ENCODE data around the gene SLC11A1. TPM values are rescaled to one million over a fixed set of nuclear protein-coding genes. Genes with fewer than 3 reads are reported as not detected.
A peak's percentile ranks its signal among the peaks of the same experiment; 100 is the strongest.

The SLC11A1 gene
- total RNA-seq, 4 donors from 2014 or later = 19.0 to 213 (median 52.9) TPM

DNA sequence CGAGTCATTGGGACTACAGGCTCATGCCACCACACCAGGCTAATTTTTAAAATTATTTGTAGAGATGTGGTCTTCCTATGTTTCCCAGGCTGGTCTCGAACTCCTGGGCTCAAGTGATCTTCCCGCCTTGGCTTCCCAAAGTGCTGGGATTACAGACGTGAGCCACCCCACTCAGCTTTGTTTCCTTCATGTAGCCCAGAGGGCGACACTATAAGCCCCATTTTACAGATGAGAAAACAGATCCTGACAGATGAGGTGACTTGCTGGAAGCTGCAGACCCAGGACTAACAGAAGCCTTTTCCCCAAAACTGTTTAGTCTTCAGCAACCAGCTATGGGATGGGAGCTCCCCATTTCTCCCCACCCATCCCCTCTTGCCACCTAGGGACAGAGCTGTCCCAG, 10.4 kb downstream of the SLC11A1 start:
- Histone ChIP-seq H3K36me3 (no peaks in the 10 kb centered on the region), H3K4me3 (no peak overlapping the region), H3K9me3 (no peaks in the 10 kb centered on the region), H3K27me3 (no peaks in the 10 kb centered on the region), H3K4me1 (peaks cover 0 to 24% (median 14%) of the 10 kb centered on the region in 4 donors), H3K27ac (no peak overlapping the region)
- no peak for TF ChIP-seq POLR2A (IDR thresholded peaks at IDR 0.05)
- no peak for TF ChIP-seq EP300 (IDR thresholded peaks at IDR 0.05)
- TF ChIP-seq, protein P1, sequence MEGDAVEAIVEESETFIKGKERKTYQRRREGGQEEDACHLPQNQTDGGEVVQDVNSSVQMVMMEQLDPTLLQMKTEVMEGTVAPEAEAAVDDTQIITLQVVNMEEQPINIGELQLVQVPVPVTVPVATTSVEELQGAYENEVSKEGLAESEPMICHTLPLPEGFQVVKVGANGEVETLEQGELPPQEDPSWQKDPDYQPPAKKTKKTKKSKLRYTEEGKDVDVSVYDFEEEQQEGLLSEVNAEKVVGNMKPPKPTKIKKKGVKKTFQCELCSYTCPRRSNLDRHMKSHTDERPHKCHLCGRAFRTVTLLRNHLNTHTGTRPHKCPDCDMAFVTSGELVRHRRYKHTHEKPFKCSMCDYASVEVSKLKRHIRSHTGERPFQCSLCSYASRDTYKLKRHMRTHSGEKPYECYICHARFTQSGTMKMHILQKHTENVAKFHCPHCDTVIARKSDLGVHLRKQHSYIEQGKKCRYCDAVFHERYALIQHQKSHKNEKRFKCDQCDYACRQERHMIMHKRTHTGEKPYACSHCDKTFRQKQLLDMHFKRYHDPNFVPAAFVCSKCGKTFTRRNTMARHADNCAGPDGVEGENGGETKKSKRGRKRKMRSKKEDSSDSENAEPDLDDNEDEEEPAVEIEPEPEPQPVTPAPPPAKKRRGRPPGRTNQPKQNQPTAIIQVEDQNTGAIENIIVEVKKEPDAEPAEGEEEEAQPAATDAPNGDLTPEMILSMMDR (IDR thresholded peaks at IDR 0.05) = no peak
- 83 to 93% methylated on average over 5 of the region's 5 CpGs for WGBS, 2 donors
- DNase-seq (ENCODE audit: low spot score in 2 of 2) = no peak

GRCh38 chr2:218392891-218393462, 10.9 kb downstream of the SLC11A1 start:
- Histone ChIP-seq H3K27me3 (no peaks in the 10 kb centered on the region), H3K9me3 (no peaks in the 10 kb centered on the region), H3K4me1 (peaks cover 0 to 24% (median 18%) of the 10 kb centered on the region in 4 donors), H3K4me3 (no peak overlapping the region), H3K36me3 (no peaks in the 10 kb centered on the region), H3K27ac (no peak overlapping the region)
- 73 to 79% methylated on average over 16 of the region's 16 CpGs for WGBS, 2 donors
- no peak for DNase-seq (ENCODE audit: low spot score in 2 of 2)
- no peak for TF ChIP-seq EP300 (IDR thresholded peaks at IDR 0.05)
- TF ChIP-seq, protein P1 (IDR thresholded peaks at IDR 0.05) = no peak
- TF ChIP-seq POLR2A (IDR thresholded peaks at IDR 0.05) = no peak

DNA sequence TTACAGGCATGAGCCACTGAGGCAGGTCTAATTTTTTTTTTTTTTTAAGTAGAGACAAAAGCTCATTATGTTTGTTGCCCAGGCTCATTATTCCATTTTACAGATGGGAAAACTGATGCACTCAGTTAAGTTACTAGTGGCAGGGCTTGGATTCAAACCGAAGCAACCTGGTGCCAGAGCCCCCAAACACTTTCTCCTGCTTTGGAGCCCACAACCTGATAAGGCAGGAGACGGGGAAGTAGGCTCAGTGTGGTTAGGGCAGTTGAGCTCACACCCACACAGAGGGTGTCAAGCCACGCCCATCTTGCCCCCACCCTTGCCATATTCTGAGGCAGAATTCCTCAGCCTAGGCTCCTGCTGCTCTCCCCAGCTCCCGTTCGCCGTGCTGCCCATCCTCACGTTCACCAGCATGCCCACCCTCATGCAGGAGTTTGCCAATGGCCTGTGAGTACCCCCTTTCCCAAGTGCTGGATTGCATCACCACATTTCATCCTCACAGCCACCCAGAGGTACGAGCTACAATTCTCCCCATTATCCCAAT, 11.7 kb downstream of the SLC11A1 start:
- Histone ChIP-seq H3K36me3 (no peaks in the 10 kb centered on the region), H3K4me3 (no peak overlapping the region), H3K9me3 (no peaks in the 10 kb centered on the region), H3K27ac (peak overlapping the region in 2 of 4 donors; percentile 7 to 15), H3K27me3 (no peaks in the 10 kb centered on the region), H3K4me1 (peaks cover 0 to 26% (median 20%) of the 10 kb centered on the region in 4 donors)
- no peak for DNase-seq (ENCODE audit: low spot score in 2 of 2)
- 56 to 65% methylated on average over 8 of the region's 8 CpGs for WGBS, 2 donors
- TF ChIP-seq EP300 (IDR thresholded peaks at IDR 0.05) (no peak), POLR2A (IDR thresholded peaks at IDR 0.05) (no peak)
- TF ChIP-seq, protein P1 (IDR thresholded peaks at IDR 0.05) = no peak

DNA sequence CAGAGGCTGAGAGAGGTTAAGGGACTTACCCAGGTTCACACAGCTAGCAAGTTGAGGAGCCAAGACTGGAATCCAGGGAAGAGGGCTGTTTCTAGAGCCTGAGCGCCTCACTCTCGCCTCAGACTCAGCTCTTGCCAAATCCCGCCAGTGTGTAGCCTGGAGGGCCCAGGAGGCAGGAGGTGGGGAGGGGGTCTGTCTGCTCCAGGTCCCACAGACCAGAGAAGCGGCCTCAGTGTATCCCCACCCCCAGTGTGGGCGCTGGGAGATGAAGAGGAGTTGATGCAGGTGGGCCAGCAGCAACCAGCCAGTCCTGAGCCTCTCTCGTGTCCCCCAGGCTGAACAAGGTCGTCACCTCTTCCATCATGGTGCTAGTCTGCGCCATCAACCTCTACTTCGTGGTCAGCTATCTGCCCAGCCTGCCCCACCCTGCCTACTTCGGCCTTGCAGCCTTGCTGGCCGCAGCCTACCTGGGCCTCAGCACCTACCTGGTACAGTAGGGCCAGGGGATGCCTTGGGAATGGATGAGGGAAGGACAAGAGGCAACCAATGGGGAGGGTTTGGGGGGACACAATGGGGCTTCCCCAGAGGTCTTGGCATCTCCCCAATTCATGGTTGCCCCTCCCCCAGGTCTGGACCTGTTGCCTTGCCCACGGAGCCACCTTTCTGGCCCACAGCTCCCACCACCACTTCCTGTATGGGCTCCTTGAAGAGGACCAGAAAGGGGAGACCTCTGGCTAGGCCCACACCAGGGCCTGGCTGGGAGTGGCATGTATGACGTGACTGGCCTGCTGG, 12.4 kb downstream of the SLC11A1 start:
- H3K9me3 ChIP-seq = no peaks in the 10 kb centered on the region
- peaks cover 0 to 26% (median 20%) of the 10 kb centered on the region in 4 donors for H3K4me1 ChIP-seq
- no peak overlapping the region for H3K4me3 ChIP-seq
- TF ChIP-seq, protein P1 (IDR thresholded peaks at IDR 0.05) = no peak
- no peak for TF ChIP-seq EP300 (IDR thresholded peaks at IDR 0.05)
- TF ChIP-seq POLR2A (IDR thresholded peaks at IDR 0.05) = no peak
- H3K36me3 ChIP-seq = no peaks in the 10 kb centered on the region
- peak in 1 of 2 donors; percentile 14 for DNase-seq (ENCODE audit: low spot score in 2 of 2)
- peak overlapping the region in 3 of 4 donors; percentile 15 to 100 (median 99) for H3K27ac ChIP-seq
- H3K27me3 ChIP-seq = no peaks in the 10 kb centered on the region
- 77 to 86% methylated on average over 11 to 13 of the region's 13 CpGs for WGBS, 2 donors

- Histone ChIP-seq H3K27ac (peak overlapping the region in 3 of 4 donors; percentile 96 to 100 (median 99)), H3K4me1 (peaks cover 0 to 26% (median 20%) of the 10 kb centered on the region in 4 donors), H3K36me3 (no peaks in the 10 kb centered on the region), H3K27me3 (no peaks in the 10 kb centered on the region), H3K9me3 (no peaks in the 10 kb centered on the region), H3K4me3 (no peak overlapping the region)
- 74 to 97% methylated on average over 6 of the region's 6 CpGs for WGBS, 2 donors
- no peak for DNase-seq (ENCODE audit: low spot score in 2 of 2)
- TF ChIP-seq EP300 (IDR thresholded peaks at IDR 0.05) = no peak
These were observed 13.0 kb downstream of the SLC11A1 start for GRCh38 chr2:218395090-218395444.

All from tibial nerve (tissue), 4 donors.